ENCODE results near the gene SYNCRIP. TPM values are rescaled to one million over a fixed set of nuclear protein-coding genes. Genes with fewer than 3 reads are reported as not detected.

Gene SYNCRIP
- total and polyA plus RNA-seq, 2 donors from 2014 or later = 26.5 to 109 TPM

DNA sequence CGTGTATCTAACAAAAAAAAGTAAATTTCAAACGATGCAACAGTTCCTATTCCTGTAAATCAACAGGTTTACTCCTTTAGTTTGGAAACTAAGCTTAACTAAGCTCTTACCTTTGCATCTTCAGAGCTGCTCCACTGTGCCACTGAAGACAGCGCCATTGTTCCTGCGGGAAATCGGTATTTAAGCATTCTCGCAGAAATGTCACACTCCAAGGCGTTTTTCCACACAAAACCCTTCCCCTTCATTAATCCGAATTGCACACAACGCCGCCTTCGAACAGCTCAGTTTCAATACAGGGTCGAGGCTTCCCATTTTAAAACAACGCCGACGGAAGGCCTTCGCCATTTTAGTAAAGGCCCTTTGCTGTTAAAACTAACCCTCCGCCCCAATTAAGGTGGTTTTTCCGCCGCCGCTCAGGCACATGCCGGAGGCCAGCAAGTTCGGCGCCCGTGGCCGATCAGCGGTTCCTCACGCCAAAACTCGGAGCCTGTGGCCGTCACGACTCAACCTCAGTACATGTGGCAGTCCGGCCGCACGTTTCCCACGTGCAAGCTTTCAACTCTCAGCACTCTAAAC, 35.4 kb upstream of the SYNCRIP start:
- Histone ChIP-seq H3K9me3 (ENCODE audit: control insufficient read depth in 2 of 3, insufficient read depth in 1 of 3, low read length in 3 of 3) (no peaks in the 10 kb centered on the region), H3K9ac (ENCODE audit: low read length in 3 of 3) (peak overlapping the region; percentile 46 to 98 (median 98)), H3K27me3 (ENCODE audit: control insufficient read depth, insufficient read depth, low read length) (no peaks in the 10 kb centered on the region), H3K4me3 (ENCODE audit: low read length in 3 of 3) (peak overlapping the region; percentile 88 to 99 (median 99)), H3K4me1 (ENCODE audit: control insufficient read depth in 2 of 3, insufficient read depth in 2 of 3, low read depth in 1 of 3, low read length in 3 of 3) (peaks cover 0 to 21% (median 15%) of the 10 kb centered on the region in 3 donors), H3K27ac (ENCODE audit: low read depth in 2 of 2, low read length in 2 of 2) (peak overlapping the region; percentile 86 to 92), H3K36me3 (ENCODE audit: control insufficient read depth in 2 of 3, insufficient read depth in 3 of 3, low read length in 3 of 3) (peaks cover 0 to 2% (median 0%) of the 10 kb centered on the region in 3 donors)
- no peak for TF ChIP-seq CTCF (IDR thresholded peaks at IDR 0.05; ENCODE audit: borderline replicate concordance, extremely low read depth, insufficient read depth)
- no peak for FAIRE-seq
- DNase-seq = no peak
- intact Hi-C loops (cut with DNase I) = no loop called here

GRCh38 chr6:85677234-85677956, 34.7 kb upstream of the SYNCRIP start:
- H3K4me1 ChIP-seq (ENCODE audit: control insufficient read depth in 2 of 3, insufficient read depth in 2 of 3, low read depth in 1 of 3, low read length in 3 of 3) = peaks cover 0 to 21% (median 15%) of the 10 kb centered on the region in 3 donors
- peak in 2 of 5 donors; percentile 66 to 71 for DNase-seq
- no peaks in the 10 kb centered on the region for H3K27me3 ChIP-seq (ENCODE audit: control insufficient read depth, insufficient read depth, low read length)
- peaks cover 0 to 2% (median 0%) of the 10 kb centered on the region in 3 donors for H3K36me3 ChIP-seq (ENCODE audit: control insufficient read depth in 2 of 3, insufficient read depth in 3 of 3, low read length in 3 of 3)
- H3K4me3 ChIP-seq (ENCODE audit: low read length in 3 of 3) = peak overlapping the region; percentile 88 to 99 (median 99)
- peak overlapping the region; percentile 72 to 98 (median 98) for H3K9ac ChIP-seq (ENCODE audit: low read length in 3 of 3)
- no peak overlapping the region for H3K27ac ChIP-seq (ENCODE audit: low read depth in 2 of 2, low read length in 2 of 2)
- FAIRE-seq = no peak
- H3K9me3 ChIP-seq (ENCODE audit: control insufficient read depth in 2 of 3, insufficient read depth in 1 of 3, low read length in 3 of 3) = no peaks in the 10 kb centered on the region
- TF ChIP-seq CTCF (IDR thresholded peaks at IDR 0.05; ENCODE audit: borderline replicate concordance, extremely low read depth, insufficient read depth) = no peak
- intact Hi-C loops (cut with DNase I) = no loop called here

- FAIRE-seq (no peak), DNase-seq (no peak)
- no peaks in the 10 kb centered on the region for H3K27me3 ChIP-seq (ENCODE audit: control insufficient read depth, insufficient read depth, low read length)
- H3K9ac ChIP-seq (ENCODE audit: low read length in 3 of 3) = peak overlapping the region; percentile 42 to 98 (median 54)
- TF ChIP-seq CTCF (IDR thresholded peaks at IDR 0.05; ENCODE audit: borderline replicate concordance, extremely low read depth, insufficient read depth) = no peak
- H3K9me3 ChIP-seq (ENCODE audit: control insufficient read depth in 2 of 3, insufficient read depth in 1 of 3, low read length in 3 of 3) = no peaks in the 10 kb centered on the region
- H3K36me3 ChIP-seq (ENCODE audit: control insufficient read depth in 2 of 3, insufficient read depth in 3 of 3, low read length in 3 of 3) = peaks cover 0 to 2% (median 0%) of the 10 kb centered on the region in 3 donors
- no peak overlapping the region for H3K27ac ChIP-seq (ENCODE audit: low read depth in 2 of 2, low read length in 2 of 2)
- H3K4me1 ChIP-seq (ENCODE audit: control insufficient read depth in 2 of 3, insufficient read depth in 2 of 3, low read depth in 1 of 3, low read length in 3 of 3) = peaks cover 0 to 21% (median 15%) of the 10 kb centered on the region in 3 donors
- H3K4me3 ChIP-seq (ENCODE audit: low read length in 3 of 3) = peak overlapping the region; percentile 88 to 99 (median 99)
- intact Hi-C loops (cut with DNase I) = no loop called here
These were observed 33.5 kb upstream of the SYNCRIP start for GRCh38 chr6:85676086-85676729.
